Uterus (tissue), 2 donors: Measurements from ENCODE around the gene ITPR1.

Experiments used
- POLR2A ChIP-seq, 2 donors: fragments of 450-650 bp; IDR thresholded peaks; one replicate each; pipeline ENCODE4 v1.6.1; 2016; ENCODE audit warnings: antibody characterized with exemption in 2 of 2, mild to moderate bottlenecking in 1 of 2, moderate library complexity in 1 of 2
- TF ChIP-seq, protein P1 (sequence below), 4 experiments: fragments of 200-600 bp in 2 of 4; fragments of 450-650 bp in 2 of 4; sonication (generic) in 2 of 4; IDR thresholded peaks; one replicate each; pipeline ENCODE4 v1.5.1; 2016 to 2019; ENCODE audit warnings: antibody characterized with exemption in 4 of 4, mild to moderate bottlenecking in 2 of 4, moderate library complexity in 1 of 4

DNA sequence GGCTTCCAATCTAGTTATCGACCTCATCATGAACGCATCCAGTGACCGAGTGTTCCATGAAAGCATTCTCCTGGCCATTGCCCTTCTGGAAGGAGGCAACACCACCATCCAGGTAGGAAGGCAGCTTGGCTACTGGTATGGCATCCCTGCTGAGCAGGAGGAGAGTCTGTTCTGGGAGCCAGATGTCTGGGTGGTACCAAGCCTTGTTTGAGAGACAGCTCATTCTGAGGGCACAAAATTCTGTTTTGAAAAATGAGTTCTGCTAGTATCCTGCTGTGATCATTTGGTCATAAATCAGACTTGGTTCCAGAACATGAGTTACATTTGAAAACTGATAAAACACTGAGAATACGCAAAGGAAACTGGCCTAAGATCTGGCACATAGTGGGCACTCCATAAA is 242.1 kb downstream of the ITPR1 start:
- TF ChIP-seq, protein P1, sequence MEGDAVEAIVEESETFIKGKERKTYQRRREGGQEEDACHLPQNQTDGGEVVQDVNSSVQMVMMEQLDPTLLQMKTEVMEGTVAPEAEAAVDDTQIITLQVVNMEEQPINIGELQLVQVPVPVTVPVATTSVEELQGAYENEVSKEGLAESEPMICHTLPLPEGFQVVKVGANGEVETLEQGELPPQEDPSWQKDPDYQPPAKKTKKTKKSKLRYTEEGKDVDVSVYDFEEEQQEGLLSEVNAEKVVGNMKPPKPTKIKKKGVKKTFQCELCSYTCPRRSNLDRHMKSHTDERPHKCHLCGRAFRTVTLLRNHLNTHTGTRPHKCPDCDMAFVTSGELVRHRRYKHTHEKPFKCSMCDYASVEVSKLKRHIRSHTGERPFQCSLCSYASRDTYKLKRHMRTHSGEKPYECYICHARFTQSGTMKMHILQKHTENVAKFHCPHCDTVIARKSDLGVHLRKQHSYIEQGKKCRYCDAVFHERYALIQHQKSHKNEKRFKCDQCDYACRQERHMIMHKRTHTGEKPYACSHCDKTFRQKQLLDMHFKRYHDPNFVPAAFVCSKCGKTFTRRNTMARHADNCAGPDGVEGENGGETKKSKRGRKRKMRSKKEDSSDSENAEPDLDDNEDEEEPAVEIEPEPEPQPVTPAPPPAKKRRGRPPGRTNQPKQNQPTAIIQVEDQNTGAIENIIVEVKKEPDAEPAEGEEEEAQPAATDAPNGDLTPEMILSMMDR (IDR thresholded peaks at IDR 0.05), result no peak
- no peak for TF ChIP-seq POLR2A (IDR thresholded peaks at IDR 0.05)
